GM18520 (cell line): Measurements from ENCODE around the gene USH2A.

Experiments
- ATAC-seq: cut with Tn5 transposase; IDR thresholded peaks from one replicate; pipeline ENCODE4 v1.9.1; 2021; ENCODE audit not compliant: unreplicated experiment

USH2A gene

GRCh38 chr1:215878128-215878527 lies 545.1 kb downstream of the USH2A start:
- ATAC-seq = no peak

GRCh38 chr1:215877452-215877951 lies 545.7 kb downstream of the USH2A start:
- no peak for ATAC-seq

GRCh38 chr1:215875712-215876111 lies 547.5 kb downstream of the USH2A start:
- no peak for ATAC-seq

- no peak for ATAC-seq
Measured at GRCh38 chr1:215875236-215875635, 548.0 kb downstream of the USH2A start.

GRCh38 chr1:215872658-215873057 lies 550.6 kb downstream of the USH2A start:
- no peak for ATAC-seq

- no peak for ATAC-seq
Measured at GRCh38 chr1:215868500-215868899, 554.7 kb downstream of the USH2A start.

GRCh38 chr1:215865060-215865459 lies 558.2 kb downstream of the USH2A start:
- no peak for ATAC-seq

- ATAC-seq = no peak
Measured at GRCh38 chr1:215863796-215864195, 559.5 kb downstream of the USH2A start.

GRCh38 chr1:215860833-215861232 lies 562.4 kb downstream of the USH2A start:
- ATAC-seq = no peak

GRCh38 chr1:215857317-215857716 lies 565.9 kb downstream of the USH2A start:
- no peak for ATAC-seq

GRCh38 chr1:215845234-215845891 lies 577.9 kb downstream of the USH2A start:
- no peak for ATAC-seq

GRCh38 chr1:215844777-215845176 lies 578.5 kb downstream of the USH2A start:
- ATAC-seq = no peak

GRCh38 chr1:215844266-215844665 lies 579.0 kb downstream of the USH2A start:
- ATAC-seq = no peak

GRCh38 chr1:215842905-215843304 lies 580.3 kb downstream of the USH2A start:
- ATAC-seq = no peak

- ATAC-seq = no peak
Measured at GRCh38 chr1:215835951-215836350, 587.3 kb downstream of the USH2A start.

- ATAC-seq = no peak
Measured at GRCh38 chr1:215833941-215834729, 589.1 kb downstream of the USH2A start.

- no peak for ATAC-seq
Measured at GRCh38 chr1:215830226-215830810, 592.9 kb downstream of the USH2A start.

GRCh38 chr1:215825056-215825455 lies 598.2 kb downstream of the USH2A start:
- ATAC-seq = no peak

- no peak for ATAC-seq
Measured at GRCh38 chr1:215824245-215824644, 599.0 kb downstream of the USH2A start.

GRCh38 chr1:215819114-215819513 lies 604.1 kb downstream of the USH2A start:
- ATAC-seq = no peak

- no peak for ATAC-seq
Measured at GRCh38 chr1:215807911-215808436, 615.3 kb downstream of the USH2A start.

- ATAC-seq = no peak
Measured at GRCh38 chr1:215807218-215807617, 616.0 kb downstream of the USH2A start.
